Nephron (organoid): ENCODE results near the gene NFRKB.
"Not testable (repeated sequence)": the region's sequence is repeated elsewhere in the genome, so short reads cannot be mapped to it uniquely, and the experiment has no call there.

Source experiments
- H3K27ac Mint-ChIP-seq, 3 experiments: 2 replicates each; pipeline ENCODE4 v1.8.0; 2020; ENCODE audit warnings: mixed read lengths in 3 of 3, mild to moderate bottlenecking in 2 of 3, moderate library complexity in 1 of 3
- H3K27me3 Mint-ChIP-seq: 2 replicates; pipeline ENCODE4 v1.8.0; 2021; ENCODE audit warnings: low read depth, mild to moderate bottlenecking, moderate library complexity, mixed read lengths
- H3K36me3 Mint-ChIP-seq: 2 replicates; pipeline ENCODE4 v1.8.0; 2020; ENCODE audit warnings: low read depth, mixed read lengths
- H3K4me1 Mint-ChIP-seq: 2 replicates; pipeline ENCODE4 v1.8.0; 2020; ENCODE audit warnings: mixed read lengths
- H3K4me3 Mint-ChIP-seq, 3 experiments: 2 replicates each; pipeline ENCODE4 v1.8.0; 2020; ENCODE audit warnings: mild to moderate bottlenecking in 3 of 3, mixed read lengths in 3 of 3, moderate library complexity in 2 of 3
- H3K9me3 Mint-ChIP-seq: 2 replicates; pipeline ENCODE4 v1.8.0; 2020; ENCODE audit warnings: mixed read lengths
- CTCF ChIP-seq, 3 experiments: fragments of 200-600 bp; sonication (generic); IDR thresholded peaks; one replicate each; pipeline ENCODE4 v1.5.0; 2021; ENCODE audit warnings: antibody characterized with exemption in 3 of 3; ENCODE audit not compliant: unreplicated experiment in 3 of 3

Gene NFRKB

GRCh38 chr11:129885381-129885780 is 10.0 kb downstream of the NFRKB start:
- Mint-ChIP-seq H3K27me3 (no peaks in the 10 kb centered on the region), H3K4me3 (no peak overlapping the region), H3K36me3 (peaks cover 84% of the 10 kb centered on the region), H3K4me1 (peaks cover 5% of the 10 kb centered on the region), H3K9me3 (no peaks in the 10 kb centered on the region), H3K27ac (no peak overlapping the region)
- no peak for TF ChIP-seq CTCF (IDR thresholded peaks at IDR 0.05; ENCODE audit: unreplicated experiment in 3 of 3)

- Mint-ChIP-seq H3K4me1 (peaks cover 3% of the 10 kb centered on the region), H3K36me3 (peaks cover 83% of the 10 kb centered on the region), H3K27me3 (no peaks in the 10 kb centered on the region), H3K4me3 (no peak overlapping the region), H3K27ac (no peak overlapping the region), H3K9me3 (no peaks in the 10 kb centered on the region)
- no peak for TF ChIP-seq CTCF (IDR thresholded peaks at IDR 0.05; ENCODE audit: unreplicated experiment in 3 of 3)
Measured at GRCh38 chr11:129884581-129884980, 10.8 kb downstream of the NFRKB start.

GRCh38 chr11:129881570-129882170 is 13.7 kb downstream of the NFRKB start:
- H3K4me3 Mint-ChIP-seq = no peak overlapping the region
- no peak overlapping the region for H3K27ac Mint-ChIP-seq
- no peaks in the 10 kb centered on the region for H3K9me3 Mint-ChIP-seq
- H3K36me3 Mint-ChIP-seq = peaks cover 87% of the 10 kb centered on the region
- TF ChIP-seq CTCF (IDR thresholded peaks at IDR 0.05; ENCODE audit: unreplicated experiment in 3 of 3) = peak; percentile 33 to 48 (median 46)
- no peaks in the 10 kb centered on the region for H3K27me3 Mint-ChIP-seq
- no peaks in the 10 kb centered on the region for H3K4me1 Mint-ChIP-seq

- no peak for TF ChIP-seq CTCF (IDR thresholded peaks at IDR 0.05; ENCODE audit: unreplicated experiment in 3 of 3)
- no peaks in the 10 kb centered on the region for H3K4me1 Mint-ChIP-seq
- no peak overlapping the region for H3K4me3 Mint-ChIP-seq
- H3K27me3 Mint-ChIP-seq = no peaks in the 10 kb centered on the region
- H3K27ac Mint-ChIP-seq = no peak overlapping the region
- no peaks in the 10 kb centered on the region for H3K9me3 Mint-ChIP-seq
- peaks cover 90% of the 10 kb centered on the region for H3K36me3 Mint-ChIP-seq
Measured at GRCh38 chr11:129880311-129880710, 15.1 kb downstream of the NFRKB start.

- Mint-ChIP-seq H3K4me3 (no peak overlapping the region), H3K36me3 (peaks cover 79% of the 10 kb centered on the region), H3K27me3 (no peaks in the 10 kb centered on the region), H3K9me3 (no peaks in the 10 kb centered on the region), H3K4me1 (peaks cover 5% of the 10 kb centered on the region), H3K27ac (peak overlapping the region in 1 of 3 experiments; percentile 27)
- TF ChIP-seq CTCF (IDR thresholded peaks at IDR 0.05; ENCODE audit: unreplicated experiment in 3 of 3) = no peak
Measured at GRCh38 chr11:129871914-129872313, 23.5 kb downstream of the NFRKB start.

GRCh38 chr11:129868626-129869025 is 26.8 kb downstream of the NFRKB start:
- not testable (repeated sequence) for H3K4me3 Mint-ChIP-seq, H3K27ac Mint-ChIP-seq, H3K27me3 Mint-ChIP-seq, H3K4me1 Mint-ChIP-seq, H3K9me3 Mint-ChIP-seq
- H3K36me3 Mint-ChIP-seq = peaks cover 83% of the 10 kb centered on the region
